ENCODE measurements around the gene DDIT4. TPM values are rescaled to one million over a fixed set of nuclear protein-coding genes. Genes with fewer than 3 reads are reported as not detected.

Gene DDIT4
- total and polyA plus RNA-seq, 9 of the 15 experiments (the other 6 are each of a cell fraction or from before 2014, with no cell fraction given): 8.2 to 675 (median 159) TPM

GRCh38 chr10:72260239-72260975 is 13.3 kb upstream of the DDIT4 start (continued):
- TF ChIP-seq, protein P1, sequence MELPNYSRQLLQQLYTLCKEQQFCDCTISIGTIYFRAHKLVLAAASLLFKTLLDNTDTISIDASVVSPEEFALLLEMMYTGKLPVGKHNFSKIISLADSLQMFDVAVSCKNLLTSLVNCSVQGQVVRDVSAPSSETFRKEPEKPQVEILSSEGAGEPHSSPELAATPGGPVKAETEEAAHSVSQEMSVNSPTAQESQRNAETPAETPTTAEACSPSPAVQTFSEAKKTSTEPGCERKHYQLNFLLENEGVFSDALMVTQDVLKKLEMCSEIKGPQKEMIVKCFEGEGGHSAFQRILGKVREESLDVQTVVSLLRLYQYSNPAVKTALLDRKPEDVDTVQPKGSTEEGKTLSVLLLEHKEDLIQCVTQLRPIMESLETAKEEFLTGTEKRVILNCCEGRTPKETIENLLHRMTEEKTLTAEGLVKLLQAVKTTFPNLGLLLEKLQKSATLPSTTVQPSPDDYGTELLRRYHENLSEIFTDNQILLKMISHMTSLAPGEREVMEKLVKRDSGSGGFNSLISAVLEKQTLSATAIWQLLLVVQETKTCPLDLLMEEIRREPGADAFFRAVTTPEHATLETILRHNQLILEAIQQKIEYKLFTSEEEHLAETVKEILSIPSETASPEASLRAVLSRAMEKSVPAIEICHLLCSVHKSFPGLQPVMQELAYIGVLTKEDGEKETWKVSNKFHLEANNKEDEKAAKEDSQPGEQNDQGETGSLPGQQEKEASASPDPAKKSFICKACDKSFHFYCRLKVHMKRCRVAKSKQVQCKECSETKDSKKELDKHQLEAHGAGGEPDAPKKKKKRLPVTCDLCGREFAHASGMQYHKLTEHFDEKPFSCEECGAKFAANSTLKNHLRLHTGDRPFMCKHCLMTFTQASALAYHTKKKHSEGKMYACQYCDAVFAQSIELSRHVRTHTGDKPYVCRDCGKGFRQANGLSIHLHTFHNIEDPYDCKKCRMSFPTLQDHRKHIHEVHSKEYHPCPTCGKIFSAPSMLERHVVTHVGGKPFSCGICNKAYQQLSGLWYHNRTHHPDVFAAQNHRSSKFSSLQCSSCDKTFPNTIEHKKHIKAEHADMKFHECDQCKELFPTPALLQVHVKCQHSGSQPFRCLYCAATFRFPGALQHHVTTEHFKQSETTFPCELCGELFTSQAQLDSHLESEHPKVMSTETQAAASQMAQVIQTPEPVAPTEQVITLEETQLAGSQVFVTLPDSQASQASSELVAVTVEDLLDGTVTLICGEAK (IDR thresholded peaks at IDR 0.05): peak; percentile 22; the same call in 1 of the 2 replicates
- TF ChIP-seq, protein P1 (CRISPR knock-in tag; IDR thresholded peaks at IDR 0.05): no peak
- 0 out of 2 replicates have a peak, but pooled peaks have one; percentile 6 for TF ChIP-seq MYC (IDR thresholded peaks at IDR 0.05; ENCODE audit: low read depth, low read length)
- peak; percentile 81 for TF ChIP-seq MYC (CRISPR knock-in tag; IDR thresholded peaks at IDR 0.05; ENCODE audit: borderline replicate concordance, low read depth)
- peak; percentile 88 for TF ChIP-seq ZNF311 (CRISPR knock-in tag; IDR thresholded peaks at IDR 0.05)
- TF ChIP-seq SMAD2 (IDR thresholded peaks at IDR 0.05; ENCODE audit: low read depth, low read length): no peak
- TF ChIP-seq, protein P2, sequence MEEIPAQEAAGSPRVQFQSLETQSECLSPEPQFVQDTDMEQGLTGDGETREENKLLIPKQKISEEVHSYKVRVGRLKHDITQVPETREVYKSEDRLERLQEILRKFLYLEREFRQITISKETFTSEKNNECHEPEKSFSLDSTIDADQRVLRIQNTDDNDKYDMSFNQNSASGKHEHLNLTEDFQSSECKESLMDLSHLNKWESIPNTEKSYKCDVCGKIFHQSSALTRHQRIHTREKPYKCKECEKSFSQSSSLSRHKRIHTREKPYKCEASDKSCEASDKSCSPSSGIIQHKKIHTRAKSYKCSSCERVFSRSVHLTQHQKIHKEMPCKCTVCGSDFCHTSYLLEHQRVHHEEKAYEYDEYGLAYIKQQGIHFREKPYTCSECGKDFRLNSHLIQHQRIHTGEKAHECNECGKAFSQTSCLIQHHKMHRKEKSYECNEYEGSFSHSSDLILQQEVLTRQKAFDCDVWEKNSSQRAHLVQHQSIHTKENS (CRISPR knock-in tag; IDR thresholded peaks at IDR 0.05): no peak
- TF ChIP-seq STAT5A (IDR thresholded peaks at IDR 0.05; ENCODE audit: borderline replicate concordance, low read length): peak; percentile 19; the same call in 1 of the 2 replicates
